Measurements from ENCODE around the gene SACM1L.

- no peak for TF ChIP-seq CTCF (conservative IDR thresholded peaks at IDR 0.05; ENCODE audit: low read depth, low read length)
- no peak for TF ChIP-seq EZH2 (IDR thresholded peaks at IDR 0.05; ENCODE audit: low read length, unreplicated experiment)
- TF ChIP-seq EZH2phosphoT487 (IDR thresholded peaks at IDR 0.05; ENCODE audit: borderline replicate concordance, low read length) = no peak
Measured at GRCh38 chr3:45792036-45792435, 102.8 kb downstream of the SACM1L start.
